ENCODE results near the gene RAB28. TPM values are rescaled to one million over a fixed set of nuclear protein-coding genes. Genes with fewer than 3 reads are reported as not detected.

Gene RAB28
- total RNA-seq, 1 experiment from 2014 or later, result 12.1 TPM

DNA sequence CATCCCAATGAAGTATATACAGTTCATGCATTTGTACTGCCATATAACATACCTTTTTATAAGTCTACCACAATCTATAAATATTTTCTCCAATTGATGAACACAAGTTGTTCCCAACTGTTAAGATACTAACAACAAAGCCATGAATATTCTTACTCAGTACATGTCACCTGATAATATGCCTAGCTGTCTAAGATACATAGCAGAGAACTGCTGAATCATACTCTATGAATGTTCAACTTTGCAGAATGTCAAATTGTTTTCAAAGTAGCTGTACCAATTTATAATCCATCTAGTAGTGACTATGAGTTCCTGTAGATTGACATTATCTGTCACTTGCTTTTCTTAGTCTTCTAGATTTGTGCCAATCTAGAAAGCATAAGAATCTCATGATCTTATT is 84.9 kb downstream of the RAB28 start:
- no TSS peak for BruUV-seq (replicated peaks)
- Histone ChIP-seq H4K20me1 (ENCODE audit: insufficient read depth) (no peaks in the 10 kb centered on the region), H3K9ac (ENCODE audit: low read length) (no peak overlapping the region), H2AFZ (ENCODE audit: low read depth, low read length, poor library complexity, severe bottlenecking) (no peak overlapping the region), H3K4me3 (replicated peaks in 1 of 2; ENCODE audit: low read depth in 1 of 2, low read length in 2 of 2) (no peak overlapping the region), H3K4me1 (ENCODE audit: control insufficient read depth in 1 of 2, insufficient read depth in 2 of 2, low read length in 2 of 2) (no peaks in the 10 kb centered on the region), H3K36me3 (ENCODE audit: control insufficient read depth in 1 of 2, insufficient read depth in 2 of 2, low read length in 2 of 2) (no peaks in the 10 kb centered on the region), H3K27ac (ENCODE audit: low read depth, low read length) (no peak overlapping the region), H3K79me2 (ENCODE audit: insufficient read depth, low read length) (no peaks in the 10 kb centered on the region), H3K4me2 (ENCODE audit: low read length) (no peak overlapping the region), H3K27me3 (ENCODE audit: insufficient read depth, low read length) (no peaks in the 10 kb centered on the region), H3K9me3 (ENCODE audit: control insufficient read depth in 1 of 2, insufficient read depth in 1 of 2, low read depth in 1 of 2, low read length in 2 of 2) (no peaks in the 10 kb centered on the region), H3K9me2 (ENCODE audit: insufficient read depth) (no peaks in the 10 kb centered on the region)
- TF ChIP-seq TCF7L2 (IDR thresholded peaks at IDR 0.05; ENCODE audit: borderline replicate concordance, extremely low read depth, insufficient read depth, insufficient read length) (no peak), ZNF274 (IDR thresholded peaks at IDR 0.05; ENCODE audit: low read depth, low read length) (no peak), ZFX (IDR thresholded peaks at IDR 0.05) (no peak), CBX3 (IDR thresholded peaks at IDR 0.05; ENCODE audit: low read depth) (no peak), EZH2phosphoT487 (IDR thresholded peaks at IDR 0.05; ENCODE audit: borderline replicate concordance) (no peak), JUND (IDR thresholded peaks at IDR 0.05) (no peak)
- TF ChIP-seq, protein P1, sequence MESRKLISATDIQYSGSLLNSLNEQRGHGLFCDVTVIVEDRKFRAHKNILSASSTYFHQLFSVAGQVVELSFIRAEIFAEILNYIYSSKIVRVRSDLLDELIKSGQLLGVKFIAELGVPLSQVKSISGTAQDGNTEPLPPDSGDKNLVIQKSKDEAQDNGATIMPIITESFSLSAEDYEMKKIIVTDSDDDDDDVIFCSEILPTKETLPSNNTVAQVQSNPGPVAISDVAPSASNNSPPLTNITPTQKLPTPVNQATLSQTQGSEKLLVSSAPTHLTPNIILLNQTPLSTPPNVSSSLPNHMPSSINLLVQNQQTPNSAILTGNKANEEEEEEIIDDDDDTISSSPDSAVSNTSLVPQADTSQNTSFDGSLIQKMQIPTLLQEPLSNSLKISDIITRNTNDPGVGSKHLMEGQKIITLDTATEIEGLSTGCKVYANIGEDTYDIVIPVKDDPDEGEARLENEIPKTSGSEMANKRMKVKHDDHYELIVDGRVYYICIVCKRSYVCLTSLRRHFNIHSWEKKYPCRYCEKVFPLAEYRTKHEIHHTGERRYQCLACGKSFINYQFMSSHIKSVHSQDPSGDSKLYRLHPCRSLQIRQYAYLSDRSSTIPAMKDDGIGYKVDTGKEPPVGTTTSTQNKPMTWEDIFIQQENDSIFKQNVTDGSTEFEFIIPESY (IDR thresholded peaks at IDR 0.05; ENCODE audit: extremely low read depth, insufficient replicate concordance, low read length), result no peak
- no peak for ATAC-seq
- intact Hi-C loops (cut with micrococcal nuclease), result no loop called here
- CTCF ChIA-PET, result interaction anchor here (1.2 kb wide), 1 partner anchor 277 kb away, joined by 3 read pairs; no protein-coding TSS in a partner anchor
- POLR2A ChIA-PET, result no interaction called here
- RAD21 ChIA-PET (ENCODE audit: low non-redundant PET in 1 of 2, low total read pairs in 2 of 2, uncharacterized antibody in 2 of 2, unreplicated experiment in 2 of 2), result no interaction called here
- DNase-seq (ENCODE audit: low read depth, low spot score), result no peak

DNA sequence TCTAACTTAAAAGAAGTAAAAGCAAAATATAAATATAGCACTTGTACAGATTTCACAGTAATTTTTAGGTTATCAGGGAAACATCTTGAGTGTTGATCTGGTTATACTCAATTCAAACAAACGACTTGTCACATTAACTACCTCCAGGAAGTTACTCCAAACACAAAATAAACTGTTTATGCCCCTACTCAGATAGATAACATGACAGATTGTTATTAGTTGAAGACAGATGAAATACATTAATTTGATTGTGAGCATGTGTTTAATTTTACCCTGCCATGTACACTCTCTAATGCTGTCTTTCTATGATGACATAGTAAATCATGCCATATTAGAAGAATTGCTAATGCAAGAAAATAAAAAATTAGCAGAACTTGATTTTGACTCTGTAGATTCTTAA is 88.0 kb downstream of the RAB28 start:
- RAD21 ChIA-PET (ENCODE audit: low non-redundant PET in 1 of 2, low total read pairs in 2 of 2, uncharacterized antibody in 2 of 2, unreplicated experiment in 2 of 2), result no interaction called here
- H3K4me2 ChIP-seq (ENCODE audit: low read length), result no peak overlapping the region
- POLR2A ChIA-PET, result no interaction called here
- H3K4me1 ChIP-seq (ENCODE audit: control insufficient read depth in 1 of 2, insufficient read depth in 2 of 2, low read length in 2 of 2), result no peaks in the 10 kb centered on the region
- no peak for TF ChIP-seq EZH2 (IDR thresholded peaks at IDR 0.05)
- TF ChIP-seq, protein P1 (IDR thresholded peaks at IDR 0.05; ENCODE audit: extremely low read depth, insufficient replicate concordance, low read length), result no peak
- TF ChIP-seq RAD21 (IDR thresholded peaks at IDR 0.05; ENCODE audit: low read depth), result no peak
- no peak for TF ChIP-seq JUND (IDR thresholded peaks at IDR 0.05)
- no peak for TF ChIP-seq CBX3 (IDR thresholded peaks at IDR 0.05; ENCODE audit: low read depth)
- TF ChIP-seq SP1 (IDR thresholded peaks at IDR 0.05; ENCODE audit: low read depth), result no peak
- TF ChIP-seq, protein P2, sequence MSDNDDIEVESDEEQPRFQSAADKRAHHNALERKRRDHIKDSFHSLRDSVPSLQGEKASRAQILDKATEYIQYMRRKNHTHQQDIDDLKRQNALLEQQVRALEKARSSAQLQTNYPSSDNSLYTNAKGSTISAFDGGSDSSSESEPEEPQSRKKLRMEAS (IDR thresholded peaks at IDR 0.05), result no peak
- TF ChIP-seq ZFX (IDR thresholded peaks at IDR 0.05), result no peak
- TF ChIP-seq, protein P3, sequence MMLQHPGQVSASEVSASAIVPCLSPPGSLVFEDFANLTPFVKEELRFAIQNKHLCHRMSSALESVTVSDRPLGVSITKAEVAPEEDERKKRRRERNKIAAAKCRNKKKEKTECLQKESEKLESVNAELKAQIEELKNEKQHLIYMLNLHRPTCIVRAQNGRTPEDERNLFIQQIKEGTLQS (IDR thresholded peaks at IDR 0.05), result no peak
- no peak for TF ChIP-seq POLR2A (IDR thresholded peaks at IDR 0.05; ENCODE audit: borderline replicate concordance, extremely low read depth, insufficient read depth, insufficient read length)
- no peaks in the 10 kb centered on the region for H3K9me3 ChIP-seq (ENCODE audit: control insufficient read depth in 1 of 2, insufficient read depth in 1 of 2, low read depth in 1 of 2, low read length in 2 of 2)
- DNase-seq (ENCODE audit: low read depth, low spot score), result no peak
- H2AFZ ChIP-seq (ENCODE audit: low read depth, low read length, poor library complexity, severe bottlenecking), result no peak overlapping the region
- no peaks in the 10 kb centered on the region for H4K20me1 ChIP-seq (ENCODE audit: insufficient read depth)
- intact Hi-C loops (cut with micrococcal nuclease), result no loop called here
- H3K9me2 ChIP-seq (ENCODE audit: insufficient read depth), result no peaks in the 10 kb centered on the region
- no peaks in the 10 kb centered on the region for H3K27me3 ChIP-seq (ENCODE audit: insufficient read depth, low read length)
- no peak overlapping the region for H3K27ac ChIP-seq (ENCODE audit: low read depth, low read length)
- CTCF ChIA-PET, result no interaction called here
- no peak for ATAC-seq
- no peak overlapping the region for H3K9ac ChIP-seq (ENCODE audit: low read length)
- BruUV-seq (replicated peaks), result no TSS peak
- no peaks in the 10 kb centered on the region for H3K79me2 ChIP-seq (ENCODE audit: insufficient read depth, low read length)
- no peak overlapping the region for H3K4me3 ChIP-seq (replicated peaks in 1 of 2; ENCODE audit: low read depth in 1 of 2, low read length in 2 of 2)
- no peaks in the 10 kb centered on the region for H3K36me3 ChIP-seq (ENCODE audit: control insufficient read depth in 1 of 2, insufficient read depth in 2 of 2, low read length in 2 of 2)

All from HCT116 (cell line).